Nephron (organoid): ENCODE results near the gene F8A1.
"Not testable (repeated sequence)": the region's sequence is repeated elsewhere in the genome, so short reads cannot be mapped to it uniquely, and the experiment has no call there.

Source experiments
- H3K27ac Mint-ChIP-seq, 3 experiments: 2 replicates each; pipeline ENCODE4 v1.8.0; 2020; ENCODE audit warnings: mixed read lengths in 3 of 3, mild to moderate bottlenecking in 2 of 3, moderate library complexity in 1 of 3
- H3K27me3 Mint-ChIP-seq: 2 replicates; pipeline ENCODE4 v1.8.0; 2021; ENCODE audit warnings: low read depth, mild to moderate bottlenecking, moderate library complexity, mixed read lengths
- H3K36me3 Mint-ChIP-seq: 2 replicates; pipeline ENCODE4 v1.8.0; 2020; ENCODE audit warnings: low read depth, mixed read lengths
- H3K4me1 Mint-ChIP-seq: 2 replicates; pipeline ENCODE4 v1.8.0; 2020; ENCODE audit warnings: mixed read lengths
- H3K4me3 Mint-ChIP-seq, 3 experiments: 2 replicates each; pipeline ENCODE4 v1.8.0; 2020; ENCODE audit warnings: mild to moderate bottlenecking in 3 of 3, mixed read lengths in 3 of 3, moderate library complexity in 2 of 3
- H3K9me3 Mint-ChIP-seq: 2 replicates; pipeline ENCODE4 v1.8.0; 2020; ENCODE audit warnings: mixed read lengths
- TF ChIP-seq, protein P1 (sequence below), 3 experiments: fragments of 200-600 bp; sonication (generic); IDR thresholded peaks; one replicate each; pipeline ENCODE4 v1.5.0; 2021; ENCODE audit warnings: antibody characterized with exemption in 3 of 3; ENCODE audit not compliant: unreplicated experiment in 3 of 3

Gene F8A1

GRCh38 chrX:154890990-154891639 lies 5.0 kb downstream of the F8A1 start:
- H3K9me3 Mint-ChIP-seq = no peaks in the 10 kb centered on the region
- H3K27ac Mint-ChIP-seq = no peak overlapping the region
- no peaks in the 10 kb centered on the region for H3K4me1 Mint-ChIP-seq
- no peaks in the 10 kb centered on the region for H3K36me3 Mint-ChIP-seq
- TF ChIP-seq, protein P1, sequence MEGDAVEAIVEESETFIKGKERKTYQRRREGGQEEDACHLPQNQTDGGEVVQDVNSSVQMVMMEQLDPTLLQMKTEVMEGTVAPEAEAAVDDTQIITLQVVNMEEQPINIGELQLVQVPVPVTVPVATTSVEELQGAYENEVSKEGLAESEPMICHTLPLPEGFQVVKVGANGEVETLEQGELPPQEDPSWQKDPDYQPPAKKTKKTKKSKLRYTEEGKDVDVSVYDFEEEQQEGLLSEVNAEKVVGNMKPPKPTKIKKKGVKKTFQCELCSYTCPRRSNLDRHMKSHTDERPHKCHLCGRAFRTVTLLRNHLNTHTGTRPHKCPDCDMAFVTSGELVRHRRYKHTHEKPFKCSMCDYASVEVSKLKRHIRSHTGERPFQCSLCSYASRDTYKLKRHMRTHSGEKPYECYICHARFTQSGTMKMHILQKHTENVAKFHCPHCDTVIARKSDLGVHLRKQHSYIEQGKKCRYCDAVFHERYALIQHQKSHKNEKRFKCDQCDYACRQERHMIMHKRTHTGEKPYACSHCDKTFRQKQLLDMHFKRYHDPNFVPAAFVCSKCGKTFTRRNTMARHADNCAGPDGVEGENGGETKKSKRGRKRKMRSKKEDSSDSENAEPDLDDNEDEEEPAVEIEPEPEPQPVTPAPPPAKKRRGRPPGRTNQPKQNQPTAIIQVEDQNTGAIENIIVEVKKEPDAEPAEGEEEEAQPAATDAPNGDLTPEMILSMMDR (IDR thresholded peaks at IDR 0.05; ENCODE audit: unreplicated experiment in 3 of 3) = no peak
- no peaks in the 10 kb centered on the region for H3K27me3 Mint-ChIP-seq
- no peak overlapping the region for H3K4me3 Mint-ChIP-seq

DNA sequence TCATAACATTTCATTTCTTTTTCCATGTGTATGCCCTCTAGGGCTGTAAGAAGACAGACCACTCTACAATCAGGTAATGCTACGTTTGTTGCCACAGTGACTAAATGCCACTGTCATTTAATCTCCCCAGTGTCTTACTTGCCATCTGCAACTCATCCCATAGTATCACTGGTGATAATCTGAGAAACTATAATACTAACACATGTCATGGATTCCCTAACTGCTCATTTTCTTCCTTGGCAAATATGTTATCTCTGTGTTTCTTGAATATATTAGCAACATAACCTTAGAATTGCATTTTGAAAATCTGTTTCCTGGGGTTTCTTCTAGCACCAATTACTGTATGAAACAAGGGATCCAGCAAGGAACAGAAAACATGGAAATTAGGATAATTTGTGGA lies 6.1 kb downstream of the F8A1 start:
- Mint-ChIP-seq H3K27me3 (no peaks in the 10 kb centered on the region), H3K4me3 (no peak overlapping the region), H3K36me3 (no peaks in the 10 kb centered on the region), H3K4me1 (no peaks in the 10 kb centered on the region), H3K9me3 (peaks cover 3% of the 10 kb centered on the region), H3K27ac (no peak overlapping the region)
- TF ChIP-seq, protein P1 (IDR thresholded peaks at IDR 0.05; ENCODE audit: unreplicated experiment in 3 of 3) = no peak

DNA sequence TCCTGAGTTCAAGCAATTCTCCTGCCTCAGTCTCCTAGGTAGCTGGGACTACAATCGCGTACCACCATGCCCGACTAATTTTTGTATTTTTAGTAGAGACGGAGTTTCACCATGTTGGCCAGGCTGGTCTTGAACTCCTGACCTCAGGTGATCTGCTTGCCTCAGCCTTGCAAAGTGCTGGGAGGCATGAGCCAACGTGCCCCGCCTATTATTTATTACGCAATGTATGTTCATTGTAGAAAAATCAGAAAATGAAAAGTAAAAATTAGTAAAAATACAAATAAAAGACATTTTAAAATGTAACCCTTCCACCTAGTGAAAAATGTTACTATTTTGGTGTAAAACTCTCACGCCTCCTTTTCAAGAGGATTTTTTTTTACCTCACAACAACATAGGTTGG lies 14.2 kb downstream of the F8A1 start:
- no peak overlapping the region for H3K4me3 Mint-ChIP-seq
- H3K4me1 Mint-ChIP-seq = no peaks in the 10 kb centered on the region
- H3K27ac Mint-ChIP-seq = no peak overlapping the region
- peaks cover 3% of the 10 kb centered on the region for H3K9me3 Mint-ChIP-seq
- no peaks in the 10 kb centered on the region for H3K36me3 Mint-ChIP-seq
- TF ChIP-seq, protein P1 (IDR thresholded peaks at IDR 0.05; ENCODE audit: unreplicated experiment in 3 of 3) = no peak
- H3K27me3 Mint-ChIP-seq = no peaks in the 10 kb centered on the region

- H3K36me3 Mint-ChIP-seq = no peaks in the 10 kb centered on the region
- no peaks in the 10 kb centered on the region for H3K4me1 Mint-ChIP-seq
- H3K9me3 Mint-ChIP-seq = no peaks in the 10 kb centered on the region
- no peak overlapping the region for H3K27ac Mint-ChIP-seq
- H3K4me3 Mint-ChIP-seq = no peak overlapping the region
- no peaks in the 10 kb centered on the region for H3K27me3 Mint-ChIP-seq
- TF ChIP-seq, protein P1 (IDR thresholded peaks at IDR 0.05; ENCODE audit: unreplicated experiment in 3 of 3) = no peak
Measured at GRCh38 chrX:154902408-154902807, 16.3 kb downstream of the F8A1 start.

GRCh38 chrX:154908821-154909220 lies 22.7 kb downstream of the F8A1 start:
- Mint-ChIP-seq H3K4me1 (no peaks in the 10 kb centered on the region), H3K27me3 (no peaks in the 10 kb centered on the region), H3K27ac (no peak overlapping the region), H3K9me3 (peaks cover 23% of the 10 kb centered on the region), H3K36me3 (no peaks in the 10 kb centered on the region), H3K4me3 (no peak overlapping the region)
- TF ChIP-seq, protein P1 (IDR thresholded peaks at IDR 0.05; ENCODE audit: unreplicated experiment in 3 of 3) = no peak

DNA sequence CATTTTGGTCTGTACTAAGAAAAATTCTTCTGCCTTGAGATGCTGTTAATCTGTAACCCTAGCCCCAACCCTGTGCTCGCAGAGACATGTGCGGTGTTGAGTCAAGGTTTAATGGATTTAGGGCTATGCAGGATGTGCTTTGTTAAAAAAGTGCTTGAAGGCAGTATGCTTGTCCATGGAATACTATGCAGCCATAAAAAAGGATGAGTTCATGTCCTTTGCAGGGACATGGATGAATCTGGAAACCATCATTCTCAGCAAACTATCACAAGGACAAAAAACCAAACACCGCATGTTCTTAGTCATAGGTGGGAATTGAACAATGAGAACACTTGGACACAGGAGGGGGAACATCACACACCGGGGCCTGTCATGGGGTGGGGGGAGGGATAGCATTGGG lies 23.9 kb downstream of the F8A1 start:
- not testable (repeated sequence) for H3K27me3 Mint-ChIP-seq, H3K4me3 Mint-ChIP-seq, H3K36me3 Mint-ChIP-seq, H3K4me1 Mint-ChIP-seq, H3K27ac Mint-ChIP-seq
- H3K9me3 Mint-ChIP-seq = peaks cover 32% of the 10 kb centered on the region

DNA sequence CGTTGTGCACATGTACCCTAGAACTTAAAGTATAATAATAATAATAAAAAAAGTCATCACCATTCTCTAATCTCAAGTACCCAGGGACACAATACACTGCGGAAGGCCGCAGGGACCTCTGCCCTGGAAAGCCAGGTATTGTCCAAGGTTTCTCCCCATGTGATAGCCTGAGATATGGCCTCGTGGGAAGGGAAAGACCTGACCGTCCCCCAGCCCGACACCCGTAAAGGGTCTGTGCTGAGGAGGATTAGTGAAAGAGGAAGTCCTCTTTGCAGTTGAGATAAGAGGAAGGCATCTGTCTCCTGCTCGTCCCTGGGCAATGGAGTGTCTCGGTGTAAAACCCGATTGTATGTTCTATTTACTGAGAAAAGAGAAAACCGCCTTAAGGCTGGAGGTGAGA lies 24.4 kb downstream of the F8A1 start:
- H3K27ac Mint-ChIP-seq, H3K4me1 Mint-ChIP-seq, H3K27me3 Mint-ChIP-seq, H3K4me3 Mint-ChIP-seq, H3K36me3 Mint-ChIP-seq: not testable (repeated sequence)
- H3K9me3 Mint-ChIP-seq = peaks cover 32% of the 10 kb centered on the region
